Measurements from ENCODE around the gene TRIM65.
"Not testable (repeated sequence)": the region's sequence is repeated elsewhere in the genome, so short reads cannot be mapped to it uniquely, and the experiment has no call there.

GRCh38 chr17:75859358-75859757 lies 37.4 kb downstream of the TRIM65 start:
- TF ChIP-seq CREB1 (IDR thresholded peaks at IDR 0.05; ENCODE audit: low read depth); USF1 (IDR thresholded peaks at IDR 0.05); TEAD4 (IDR thresholded peaks at IDR 0.05); EP300 (IDR thresholded peaks at IDR 0.05; ENCODE audit: borderline replicate concordance): not testable (repeated sequence)
